A673 (cell line): Measurements from ENCODE around the gene LEFTY1. TPM values are rescaled to one million over a fixed set of nuclear protein-coding genes. Genes with fewer than 3 reads are reported as not detected.

Experiments used
- BruUV-seq: library from RNA; stranded (reverse); fragments of 400-500 nt; replicated peaks from 2 replicates; lab custom pipeline; 2021; lab: Mats Ljungman, UMichigan
- CTCF ChIA-PET: fragments of 300-600 bp; sonication (Branson Sonifier 250); formaldehyde crosslinking; loops from one replicate; lab custom pipeline; 2022; ENCODE audit warnings: antibody characterized with exemption; lab: Charles Lee
- POLR2A ChIA-PET: fragments of 300-600 bp; sonication (Branson Sonifier 250); formaldehyde crosslinking; loops from one replicate; lab custom pipeline; 2022; ENCODE audit warnings: antibody characterized with exemption; ENCODE audit not compliant: low non-redundant PET; lab: Charles Lee
- DNase-seq: peaks from one replicate; pipeline ENCODE4 v3.0.0-alpha.2; 2015; ENCODE audit warnings: low spot score
- H3K27ac ChIP-seq: fragments of 200-600 bp; sonication (generic); 2 replicates; pipeline ENCODE4 v1.5.1; 2016; ENCODE audit warnings: mixed run types, low read depth, mild to moderate bottlenecking, mixed read lengths, antibody characterized with exemption, low read length; ENCODE audit not compliant: poor library complexity, severe bottlenecking
- H3K27me3 ChIP-seq: fragments of 200-600 bp; sonication (generic); replicated peaks from 2 replicates; pipeline ENCODE4 v1.6.1; 2017; ENCODE audit warnings: mixed run types, low read depth, mild to moderate bottlenecking, mixed read lengths, antibody characterized with exemption, low read length; ENCODE audit not compliant: insufficient read depth, poor library complexity
- H3K36me3 ChIP-seq: fragments of 200-600 bp; sonication (generic); 2 replicates; pipeline ENCODE4 v1.6.1; 2016; ENCODE audit warnings: mixed run types, mild to moderate bottlenecking, mixed read lengths, antibody characterized with exemption, low read length; ENCODE audit not compliant: insufficient read depth, poor library complexity, severe bottlenecking
- H3K4me1 ChIP-seq: fragments of 200-600 bp; sonication (generic); 2 replicates; pipeline ENCODE4 v1.6.1; 2017; ENCODE audit warnings: mixed run types, mild to moderate bottlenecking, mixed read lengths, antibody characterized with exemption, low read length; ENCODE audit not compliant: insufficient read depth, poor library complexity, severe bottlenecking
- H3K4me3 ChIP-seq: fragments of 200-600 bp; sonication (generic); 2 replicates; pipeline ENCODE4 v1.5.1; 2016; ENCODE audit warnings: low read depth, mixed run types, mild to moderate bottlenecking, mixed read lengths, low read length; ENCODE audit not compliant: poor library complexity, severe bottlenecking
- H3K9me3 ChIP-seq: fragments of 200-600 bp; sonication (generic); 2 replicates; pipeline ENCODE4 v1.6.1; 2016; ENCODE audit warnings: mixed run types, low read depth, mild to moderate bottlenecking, mixed read lengths, antibody characterized with exemption, low read length; ENCODE audit not compliant: poor library complexity, severe bottlenecking
- CTCF ChIP-seq: fragments of 300-800, 200-600 bp; sonication (generic); conservative IDR thresholded peaks from 2 replicates; pipeline ENCODE4 v1.5.1; 2017; ENCODE audit warnings: low read depth, mild to moderate bottlenecking, antibody characterized with exemption, low read length, moderate library complexity, mixed read lengths
- EZH2 ChIP-seq: fragments of 200-600 bp; sonication (generic); IDR thresholded peaks from 2 replicates; pipeline ENCODE4 v1.6.1; 2017; ENCODE audit warnings: borderline replicate concordance, low read depth, mild to moderate bottlenecking, mixed read lengths, antibody characterized with exemption, low read length; ENCODE audit not compliant: poor library complexity, severe bottlenecking
- intact Hi-C: fragments of 100-400 bp; cut with micrococcal nuclease; formaldehyde crosslinking; loops from one replicate; pipeline ENCODE4 v1.10.0; 2022; ENCODE audit not compliant: unreplicated experiment
- total RNA-seq: library from RNA; stranded (reverse); gene quantifications from 2 replicates; pipeline ENCODE4 v1.2.3, GENCODE V29; 2021

LEFTY1 gene
- total RNA-seq, 1 experiment from 2014 or later: not detected

- intact Hi-C loops: no loop called here
- no TSS peak for BruUV-seq
- POLR2A ChIA-PET: no interaction called here
- no peak for DNase-seq
- Histone ChIP-seq H3K9me3 (no peaks in the 10 kb centered on the region), H3K27ac (no peak overlapping the region), H3K27me3 (no peaks in the 10 kb centered on the region), H3K36me3 (no peaks in the 10 kb centered on the region), H3K4me1 (peaks cover 6% of the 10 kb centered on the region), H3K4me3 (no peak overlapping the region)
- TF ChIP-seq CTCF (no peak), EZH2 (no peak)
- CTCF ChIA-PET: no interaction called here
Observed at GRCh38 chr1:225879521-225880221, 9.3 kb downstream of the LEFTY1 start.

- no peak for DNase-seq
- Histone ChIP-seq H3K27ac (no peak overlapping the region), H3K9me3 (no peaks in the 10 kb centered on the region), H3K27me3 (no peaks in the 10 kb centered on the region), H3K4me3 (no peak overlapping the region), H3K4me1 (peaks cover 6% of the 10 kb centered on the region), H3K36me3 (peaks cover 4% of the 10 kb centered on the region)
- BruUV-seq: no TSS peak
- ChIA-PET POLR2A (no interaction called here), CTCF (no interaction called here)
- TF ChIP-seq CTCF (no peak), EZH2 (no peak)
- intact Hi-C loops: no loop called here
Observed at GRCh38 chr1:225878282-225878681, 10.7 kb downstream of the LEFTY1 start.

- intact Hi-C loops: no loop called here
- CTCF ChIA-PET: no interaction called here
- TF ChIP-seq CTCF (peak; percentile 57), EZH2 (no peak)
- H3K27me3 ChIP-seq: no peaks in the 10 kb centered on the region
- POLR2A ChIA-PET: no interaction called here
- no TSS peak for BruUV-seq
- H3K4me3 ChIP-seq: no peak overlapping the region
- H3K9me3 ChIP-seq: no peaks in the 10 kb centered on the region
- peak; percentile 33 for DNase-seq
- H3K27ac ChIP-seq: no peak overlapping the region
- H3K36me3 ChIP-seq: peaks cover 4% of the 10 kb centered on the region
- peaks cover 6% of the 10 kb centered on the region for H3K4me1 ChIP-seq
Observed at GRCh38 chr1:225877580-225877979, 11.4 kb downstream of the LEFTY1 start.
